ENCODE data around the gene MAS1.
"Not testable (repeated sequence)": the region's sequence is repeated elsewhere in the genome, so short reads cannot be mapped to it uniquely, and the experiment has no call there.

The MAS1 gene

DNA sequence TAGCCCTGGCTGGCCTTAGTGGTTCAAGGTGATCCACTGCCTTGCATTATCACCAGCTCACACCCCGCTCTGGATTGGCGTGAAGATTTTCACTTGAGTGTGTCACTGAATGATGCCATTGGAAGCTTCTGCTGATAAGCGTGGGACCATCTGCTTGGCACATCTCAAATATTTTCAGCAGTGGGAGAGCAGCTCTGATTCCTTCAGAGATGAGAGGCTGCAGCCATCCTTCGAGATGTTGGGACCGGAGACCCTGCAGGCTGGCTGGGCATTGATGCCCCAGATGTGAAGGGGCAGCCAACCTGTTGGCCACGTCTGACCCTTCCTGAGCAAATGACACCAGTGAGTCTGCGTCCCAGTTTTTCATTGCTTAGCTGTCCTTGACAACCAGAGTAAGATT lies at the start of gene MAS1:
MAS1 (plus strand) TSS at position 197 of the 400 bp plus-strand sequence. CDS start 15,968 bp downstream, outside the sequence.
- no peak for DNase-seq (ENCODE audit: low read depth)

- no peak for DNase-seq (ENCODE audit: low read depth)
Observed at GRCh38 chr6:159842035-159842434, 48.8 kb upstream of the MAS1 start.

GRCh38 chr6:159844737-159845645 lies 45.8 kb upstream of the MAS1 start:
- DNase-seq (ENCODE audit: low read depth) = no peak

- not testable (repeated sequence) for DNase-seq (ENCODE audit: low read depth)
Observed at GRCh38 chr6:159848552-159848951, 42.2 kb upstream of the MAS1 start.

- DNase-seq (ENCODE audit: low read depth) = not testable (repeated sequence)
Observed at GRCh38 chr6:159849851-159850250, 40.9 kb upstream of the MAS1 start.

DNA sequence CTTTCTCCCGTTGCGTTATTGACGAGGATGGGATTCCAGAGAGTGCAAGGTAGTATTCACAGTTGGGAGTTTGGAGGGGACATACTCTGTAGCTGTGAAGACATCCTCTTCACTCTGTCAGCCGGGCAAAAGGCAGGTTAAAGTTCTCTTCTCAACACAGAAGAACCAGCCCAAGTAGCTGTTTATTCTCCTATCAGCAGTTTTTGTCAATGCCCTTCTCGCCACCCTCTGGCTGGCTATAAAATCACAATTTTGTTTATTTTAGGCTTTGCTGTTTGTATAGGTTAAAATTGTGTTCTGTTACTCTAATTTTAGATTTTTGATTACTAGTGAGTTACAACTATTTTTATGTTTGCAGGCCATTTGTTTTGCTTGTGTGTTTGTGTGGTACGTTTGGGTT lies 37.9 kb upstream of the MAS1 start:
- DNase-seq (ENCODE audit: low read depth) = no peak

- DNase-seq (ENCODE audit: low read depth) = no peak
Observed at GRCh38 chr6:159853754-159854153, 37.0 kb upstream of the MAS1 start.

GRCh38 chr6:159854959-159855358 lies 35.8 kb upstream of the MAS1 start:
- no peak for DNase-seq (ENCODE audit: low read depth)

- no peak for DNase-seq (ENCODE audit: low read depth)
Observed at GRCh38 chr6:159858259-159858658, 32.5 kb upstream of the MAS1 start.

- no peak for DNase-seq (ENCODE audit: low read depth)
Observed at GRCh38 chr6:159860482-159860881, 30.3 kb upstream of the MAS1 start.

- no peak for DNase-seq (ENCODE audit: low read depth)
Observed at GRCh38 chr6:159862103-159862502, 28.7 kb upstream of the MAS1 start.

GRCh38 chr6:159863341-159863740 lies 27.4 kb upstream of the MAS1 start:
- not testable (repeated sequence) for DNase-seq (ENCODE audit: low read depth)

DNA sequence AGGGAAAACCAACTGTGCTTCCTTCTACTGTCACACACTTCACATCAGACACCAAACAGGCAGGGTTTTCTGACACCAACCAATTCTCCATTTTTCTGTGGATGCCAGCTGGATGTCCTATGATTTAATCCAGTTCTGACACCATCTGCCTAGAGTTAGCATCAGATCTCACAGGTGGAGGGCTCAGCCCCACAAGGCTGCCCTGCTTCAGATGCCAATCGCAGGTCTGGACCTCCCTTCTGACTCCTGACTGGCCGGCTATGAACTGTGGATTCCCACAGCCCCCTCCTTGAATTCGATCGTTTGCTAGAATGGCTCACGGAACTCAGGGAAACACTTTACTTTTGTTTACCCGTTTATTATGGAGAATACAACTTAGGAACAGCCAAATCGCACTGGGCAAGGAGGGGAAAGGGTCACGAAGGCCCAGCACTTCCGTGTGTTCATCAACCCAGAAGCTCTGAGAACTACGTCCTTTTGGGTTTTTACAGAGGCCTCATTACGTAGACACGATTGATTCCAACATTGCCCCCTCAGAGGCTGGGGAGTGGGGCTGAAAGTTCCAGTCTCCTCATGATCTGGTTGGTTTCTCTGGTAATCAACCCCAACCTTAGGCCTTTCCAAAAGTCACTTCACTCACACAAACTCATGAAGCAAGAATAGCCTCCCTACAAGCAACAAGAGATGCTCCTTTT lies 25.4 kb upstream of the MAS1 start:
- DNase-seq (ENCODE audit: low read depth) = no peak

GRCh38 chr6:159866286-159867247 lies 24.2 kb upstream of the MAS1 start:
- DNase-seq (ENCODE audit: low read depth) = no peak

- DNase-seq (ENCODE audit: low read depth) = no peak
Observed at GRCh38 chr6:159871241-159871640, 19.5 kb upstream of the MAS1 start.

- peak; percentile 11 for DNase-seq (ENCODE audit: low read depth)
Observed at GRCh38 chr6:159871906-159872305, 18.9 kb upstream of the MAS1 start.

DNA sequence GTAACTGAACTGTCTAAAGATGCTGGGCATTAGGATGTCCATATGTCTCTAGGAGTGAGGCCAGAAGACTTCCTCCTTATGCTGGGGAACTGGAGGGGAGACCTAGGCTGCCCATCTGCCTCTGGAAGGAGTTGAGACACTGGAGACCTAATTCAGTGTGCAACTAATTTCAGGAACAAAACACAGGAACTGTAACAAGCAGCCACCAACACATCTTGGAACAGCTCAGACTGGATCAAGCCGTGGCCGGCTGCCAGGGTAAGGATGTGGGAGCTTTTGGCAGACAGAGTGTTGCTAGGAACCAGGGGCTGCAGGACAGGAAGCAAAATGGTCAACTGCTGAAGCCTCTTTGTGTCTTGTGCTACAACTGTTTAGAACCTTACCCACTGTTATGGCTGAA lies 16.4 kb upstream of the MAS1 start:
- no peak for DNase-seq (ENCODE audit: low read depth)

GRCh38 chr6:159875194-159875593 lies 15.6 kb upstream of the MAS1 start:
- no peak for DNase-seq (ENCODE audit: low read depth)

DNA sequence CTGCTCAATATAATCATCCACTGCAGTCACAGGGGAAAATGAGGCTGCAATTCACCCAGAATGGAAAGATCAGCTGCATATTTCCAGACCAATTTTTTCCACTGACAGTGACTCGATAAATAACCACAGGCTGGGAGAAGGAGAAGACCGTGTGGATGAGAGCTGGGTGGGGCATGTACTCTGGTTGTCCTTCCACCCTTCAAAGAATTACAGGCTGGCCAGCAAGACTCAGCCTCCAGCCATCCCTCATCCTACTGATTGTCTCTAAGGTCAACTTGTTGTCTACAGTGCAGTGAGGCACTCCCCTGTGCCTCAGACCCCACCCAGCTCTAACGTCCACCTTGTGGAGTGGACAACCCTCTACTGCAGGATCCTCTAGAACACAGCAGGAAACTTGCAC lies 14.5 kb upstream of the MAS1 start:
- DNase-seq (ENCODE audit: low read depth) = no peak

DNA sequence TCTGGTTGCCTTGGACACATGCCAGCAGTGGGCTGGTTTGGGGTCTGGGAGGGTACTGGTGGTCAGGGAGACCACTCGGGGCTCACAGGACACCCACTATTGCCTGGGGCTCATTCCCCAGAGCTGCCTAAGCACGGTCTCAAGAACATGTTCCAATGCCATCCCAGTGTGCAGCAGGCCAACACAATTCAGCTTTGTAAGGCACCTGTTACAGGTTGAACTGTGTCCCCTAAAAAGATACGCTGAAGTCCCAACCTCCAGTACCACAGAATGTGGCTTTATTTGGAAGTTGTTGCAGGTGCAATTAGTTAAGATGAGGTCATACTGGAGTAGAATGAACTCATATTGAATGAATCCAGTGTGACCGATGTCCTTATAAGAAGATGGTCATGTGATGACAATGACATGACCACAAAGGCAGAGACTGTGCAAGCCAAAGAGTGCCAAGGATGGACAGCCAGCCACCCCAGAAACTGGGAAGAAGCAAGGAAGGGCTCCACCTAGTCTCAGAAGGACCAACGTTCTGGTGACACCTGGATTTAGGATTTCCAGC lies 13.5 kb upstream of the MAS1 start:
- no peak for DNase-seq (ENCODE audit: low read depth)

DNA sequence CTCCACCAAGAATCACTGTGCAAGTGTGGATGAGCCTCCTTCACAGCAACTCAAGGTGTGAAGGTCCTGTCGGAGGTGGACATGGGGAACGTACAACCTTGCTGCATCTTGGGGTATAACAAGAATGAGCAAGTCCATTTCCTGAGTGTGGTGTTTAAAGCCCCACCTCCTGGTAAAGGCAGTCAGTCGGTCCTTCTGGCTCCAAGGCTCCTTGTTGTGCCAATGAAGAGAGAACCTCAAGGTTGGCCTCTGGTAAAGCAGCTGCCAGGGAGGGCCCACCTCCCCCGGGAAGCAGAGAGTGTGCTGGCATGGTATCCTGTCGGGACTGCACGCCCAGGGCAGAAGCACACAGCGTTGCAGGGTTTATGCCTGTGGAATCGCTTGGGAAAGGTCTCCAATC lies 12.4 kb upstream of the MAS1 start:
- DNase-seq (ENCODE audit: low read depth) = no peak

GRCh38 chr6:159879856-159880255 lies 10.9 kb upstream of the MAS1 start:
- DNase-seq (ENCODE audit: low read depth) = no peak
